HG02943 (cell line): ENCODE results near the gene MGME1.

Experiments
- ATAC-seq: cut with Tn5 transposase; IDR thresholded peaks from one replicate; pipeline ENCODE4 v1.9.1; 2021; ENCODE audit warnings: mild to moderate bottlenecking, low read depth, moderate library complexity; ENCODE audit not compliant: unreplicated experiment

MGME1 gene

GRCh38 chr20:17940224-17940971 is 28.4 kb upstream of the MGME1 start:
- ATAC-seq, result no peak

GRCh38 chr20:17941087-17941825 is 27.6 kb upstream of the MGME1 start:
- ATAC-seq, result no peak

- no peak for ATAC-seq
Measured at GRCh38 chr20:17941826-17942196, 27.0 kb upstream of the MGME1 start.

GRCh38 chr20:17943343-17943742 is 25.5 kb upstream of the MGME1 start:
- ATAC-seq, result no peak

GRCh38 chr20:17944854-17945474 is 23.9 kb upstream of the MGME1 start:
- ATAC-seq, result no peak

- ATAC-seq, result no peak
Measured at GRCh38 chr20:17946040-17946439, 22.8 kb upstream of the MGME1 start.

- ATAC-seq, result no peak
Measured at GRCh38 chr20:17946572-17947473, 22.0 kb upstream of the MGME1 start.

GRCh38 chr20:17947474-17947815 is 21.4 kb upstream of the MGME1 start:
- ATAC-seq, result no peak

GRCh38 chr20:17948442-17948841 is 20.4 kb upstream of the MGME1 start:
- ATAC-seq, result no peak

- no peak for ATAC-seq
Measured at GRCh38 chr20:17949899-17950298, 18.9 kb upstream of the MGME1 start.

GRCh38 chr20:17950670-17951069 is 18.1 kb upstream of the MGME1 start:
- no peak for ATAC-seq

GRCh38 chr20:17951323-17951722 is 17.5 kb upstream of the MGME1 start:
- ATAC-seq, result no peak

- ATAC-seq, result no peak
Measured at GRCh38 chr20:17952692-17953684, 15.8 kb upstream of the MGME1 start.

- no peak for ATAC-seq
Measured at GRCh38 chr20:17953935-17954334, 14.9 kb upstream of the MGME1 start.

GRCh38 chr20:17955302-17955701 is 13.5 kb upstream of the MGME1 start:
- no peak for ATAC-seq

- no peak for ATAC-seq
Measured at GRCh38 chr20:17956099-17956685, 12.6 kb upstream of the MGME1 start.

GRCh38 chr20:17957505-17958363 is 11.1 kb upstream of the MGME1 start:
- no peak for ATAC-seq
